Trophoblast cell (in vitro differentiated cells and primary cell): ENCODE data around the gene CGB1.
"Not testable (repeated sequence)": the region's sequence is repeated elsewhere in the genome, so short reads cannot be mapped to it uniquely, and the experiment has no call there.

Experiments used
- DNase-seq, 2 donors: peaks; one replicate each; pipeline ENCODE4 v3.0.0-alpha.2; 2016
- H2AFZ ChIP-seq: 2 replicates; pipeline ENCODE4 v1.6.1; 2013; ENCODE audit warnings: low read length, moderate library complexity, mild to moderate bottlenecking; ENCODE audit not compliant: insufficient read depth, poor library complexity
- H2AK5ac ChIP-seq: 2 replicates; pipeline ENCODE4 v1.6.1; 2013; ENCODE audit warnings: mild to moderate bottlenecking, low read length
- H2BK120ac ChIP-seq: 2 replicates; pipeline ENCODE4 v1.6.1; 2013; ENCODE audit warnings: low read length, mild to moderate bottlenecking, moderate library complexity; ENCODE audit not compliant: insufficient read depth, poor library complexity
- H2BK12ac ChIP-seq: 2 replicates; pipeline ENCODE4 v1.6.1; 2013; ENCODE audit warnings: mild to moderate bottlenecking, low read length, moderate library complexity
- H2BK5ac ChIP-seq: 2 replicates; pipeline ENCODE4 v1.6.1; 2013; ENCODE audit warnings: low read length, low read depth, moderate library complexity, mild to moderate bottlenecking; ENCODE audit not compliant: poor library complexity
- H3K14ac ChIP-seq: 2 replicates; pipeline ENCODE4 v1.6.1; 2013; ENCODE audit warnings: mild to moderate bottlenecking, low read length
- H3K18ac ChIP-seq: 2 replicates; pipeline ENCODE4 v1.6.1; 2013; ENCODE audit warnings: mild to moderate bottlenecking, low read length
- H3K23ac ChIP-seq: 2 replicates; pipeline ENCODE4 v1.6.1; 2013; ENCODE audit warnings: low read length
- H3K27ac ChIP-seq: 2 replicates; pipeline ENCODE4 v1.5.1; 2013; ENCODE audit warnings: low read depth, mild to moderate bottlenecking, inconsistent platforms, low read length, moderate library complexity
- H3K27me3 ChIP-seq: 2 replicates; pipeline ENCODE4 v1.6.1; 2013; ENCODE audit warnings: inconsistent platforms, mild to moderate bottlenecking, low read length, moderate library complexity; ENCODE audit not compliant: insufficient read depth
- H3K36me3 ChIP-seq, 2 experiments: 1 replicate in 1 of 2; 2 replicates in 1 of 2; pipeline ENCODE4 v1.6.1; 2013; ENCODE audit warnings: low read length in 2 of 2, mild to moderate bottlenecking in 2 of 2, moderate library complexity in 1 of 2; ENCODE audit not compliant: insufficient read depth in 2 of 2, control insufficient read depth in 1 of 2
- H3K4ac ChIP-seq: 2 replicates; pipeline ENCODE4 v1.6.1; 2013; ENCODE audit warnings: low read depth, mild to moderate bottlenecking, low read length, moderate library complexity
- H3K4me1 ChIP-seq, 2 experiments: 1 replicate in 1 of 2; 2 replicates in 1 of 2; pipeline ENCODE4 v1.6.1; 2013; ENCODE audit warnings: low read length in 2 of 2, mild to moderate bottlenecking in 2 of 2, moderate library complexity in 1 of 2; ENCODE audit not compliant: insufficient read depth in 2 of 2, control insufficient read depth in 1 of 2
- H3K4me2 ChIP-seq: 2 replicates; pipeline ENCODE4 v1.6.1; 2013; ENCODE audit warnings: inconsistent platforms, mild to moderate bottlenecking, low read length, moderate library complexity
- H3K4me3 ChIP-seq: 2 replicates; pipeline ENCODE4 v1.5.1; 2013; ENCODE audit warnings: mild to moderate bottlenecking, low read depth, low read length, inconsistent platforms
- H3K79me1 ChIP-seq: one replicate; pipeline ENCODE4 v1.6.1; 2013; ENCODE audit warnings: low read length
- H3K79me2 ChIP-seq: 2 replicates; pipeline ENCODE4 v1.6.1; 2013; ENCODE audit warnings: low read length, mild to moderate bottlenecking; ENCODE audit not compliant: control insufficient read depth, insufficient read depth, poor library complexity
- H3K9ac ChIP-seq: 2 replicates; pipeline ENCODE4 v1.6.1; 2013; ENCODE audit warnings: mild to moderate bottlenecking, low read length
- H3K9me3 ChIP-seq: 2 replicates; pipeline ENCODE4 v1.6.1; 2013; ENCODE audit warnings: low read depth, mild to moderate bottlenecking, control low read depth, inconsistent platforms, low read length; ENCODE audit not compliant: insufficient read depth
- H4K12ac ChIP-seq: 2 replicates; pipeline ENCODE4 v1.6.1; 2013; ENCODE audit warnings: low read depth, mild to moderate bottlenecking, low read length, moderate library complexity
- H4K8ac ChIP-seq: 2 replicates; pipeline ENCODE4 v1.6.1; 2013; ENCODE audit warnings: low read depth, mild to moderate bottlenecking, low read length, moderate library complexity
- H4K91ac ChIP-seq: one replicate; pipeline ENCODE4 v1.6.1; 2013; ENCODE audit warnings: low read depth, mild to moderate bottlenecking, low read length, moderate library complexity
- WGBS: extraction: QIAGEN DNeasy Blood & Tissue Kit; methylation state at CpG from one replicate; pipeline ENCODE4 v1.1.7; 2013; ENCODE audit warnings: missing lambda C conversion rate; ENCODE audit not compliant: insufficient read length, insufficient coverage; ENCODE audit errors: extremely low coverage; 5-methylcytosine and 5-hydroxymethylcytosine counted together

CGB1 gene

DNA sequence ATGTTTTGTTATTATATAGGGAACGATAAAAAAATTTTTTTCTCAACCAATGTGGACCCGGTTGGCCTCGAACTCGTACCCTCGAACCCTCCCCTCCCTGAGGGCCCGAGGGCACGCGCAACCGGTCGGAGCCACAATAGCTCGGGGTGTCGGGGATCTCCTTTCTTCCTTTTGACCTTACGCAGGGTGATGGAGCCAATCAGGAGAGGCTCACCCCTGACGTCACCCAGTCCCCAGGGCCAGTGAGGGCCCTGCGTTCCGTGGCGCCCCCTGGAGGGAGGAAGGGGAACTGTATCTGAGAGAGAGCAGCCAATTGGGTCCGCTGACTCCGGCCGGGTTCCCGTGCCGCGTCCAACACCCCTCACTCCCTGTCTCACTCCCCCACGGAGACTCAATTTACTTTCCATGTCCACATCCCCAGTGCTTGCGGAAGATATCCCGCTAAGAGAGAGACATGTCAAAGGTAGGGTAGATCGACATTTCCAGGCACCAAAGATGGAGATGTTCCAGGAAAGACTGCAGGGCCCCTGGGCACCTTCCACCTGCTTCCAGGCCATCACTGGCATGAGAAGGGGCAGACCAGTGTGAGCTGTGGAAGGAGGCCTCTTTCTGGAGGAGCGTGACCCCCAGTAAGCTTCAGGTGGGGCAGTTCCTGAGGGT, 4.9 kb downstream of the CGB1 start, which contains the start of gene CGB2:
Gene CGB2, plus strand, starts transcription at position 249 of the 660 bp plus-strand sequence. Its CDS starts 206 bp downstream, at position 455.
- not testable (repeated sequence) for H3K18ac ChIP-seq, H3K36me3 ChIP-seq, H4K12ac ChIP-seq, H3K4me1 ChIP-seq, H2BK5ac ChIP-seq, H3K4me3 ChIP-seq, H3K23ac ChIP-seq, DNase-seq, H2AK5ac ChIP-seq, H3K9me3 ChIP-seq, H2AFZ ChIP-seq, H2BK120ac ChIP-seq, H3K14ac ChIP-seq, H3K79me2 ChIP-seq, H3K79me1 ChIP-seq, H3K4me2 ChIP-seq, H4K8ac ChIP-seq, H2BK12ac ChIP-seq, H3K4ac ChIP-seq, H4K91ac ChIP-seq, H3K27ac ChIP-seq, H3K27me3 ChIP-seq, H3K9ac ChIP-seq
- WGBS: no CpG with 5 or more reads among the region's 28 CpGs

DNA sequence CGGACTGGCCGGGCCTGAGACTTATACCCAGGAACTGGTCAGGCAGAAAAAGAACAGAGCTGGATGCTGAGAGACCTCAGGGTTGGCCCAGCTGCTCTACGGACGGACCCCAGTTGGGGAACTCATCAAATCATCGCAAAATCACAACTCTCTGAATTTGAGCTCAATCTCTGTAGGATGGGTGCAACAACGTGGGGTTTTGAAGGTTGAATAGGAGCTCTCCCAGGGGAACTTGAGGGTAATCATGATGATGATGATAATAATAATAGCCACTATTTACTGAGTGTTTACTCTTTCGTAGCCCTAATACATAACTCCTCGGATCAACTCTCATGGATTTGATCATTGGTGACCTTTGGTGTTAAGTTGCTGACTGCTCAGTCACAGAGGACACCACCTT, 6.4 kb downstream of the CGB1 start:
- not testable (repeated sequence) for H3K79me1 ChIP-seq, H3K27me3 ChIP-seq, H3K27ac ChIP-seq, H3K4me2 ChIP-seq, H4K12ac ChIP-seq, H3K79me2 ChIP-seq, H3K23ac ChIP-seq, H2AFZ ChIP-seq, H3K36me3 ChIP-seq, H3K4me3 ChIP-seq, H3K9ac ChIP-seq, H3K9me3 ChIP-seq, H4K91ac ChIP-seq, H3K18ac ChIP-seq, H2AK5ac ChIP-seq, H3K14ac ChIP-seq, H2BK12ac ChIP-seq, DNase-seq, H3K4me1 ChIP-seq, H4K8ac ChIP-seq, H3K4ac ChIP-seq, H2BK5ac ChIP-seq, H2BK120ac ChIP-seq
- no CpG with 5 or more reads among the region's 8 CpGs for WGBS

DNA sequence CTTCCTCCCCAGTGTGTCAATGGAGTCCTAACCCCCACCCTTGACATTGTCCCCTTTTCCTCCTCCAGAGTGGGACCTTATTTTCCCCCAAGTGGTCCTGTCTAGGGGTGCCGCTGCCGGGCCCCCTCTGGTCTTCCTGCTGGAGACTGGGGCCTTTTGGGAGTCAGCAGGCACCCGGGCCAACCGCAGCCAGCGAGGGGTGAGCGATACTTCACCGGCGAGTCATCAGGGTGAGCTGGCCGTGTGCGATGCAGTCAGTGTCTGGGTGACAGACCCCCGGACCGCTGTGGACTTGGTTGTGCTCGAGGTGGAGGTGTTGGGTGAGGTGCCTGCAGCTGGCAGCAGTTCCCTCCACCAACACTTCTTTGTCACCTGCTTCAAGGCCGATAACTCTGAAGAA, 6.9 kb downstream of the CGB1 start:
- WGBS: no CpG with 5 or more reads among the region's 14 CpGs

DNA sequence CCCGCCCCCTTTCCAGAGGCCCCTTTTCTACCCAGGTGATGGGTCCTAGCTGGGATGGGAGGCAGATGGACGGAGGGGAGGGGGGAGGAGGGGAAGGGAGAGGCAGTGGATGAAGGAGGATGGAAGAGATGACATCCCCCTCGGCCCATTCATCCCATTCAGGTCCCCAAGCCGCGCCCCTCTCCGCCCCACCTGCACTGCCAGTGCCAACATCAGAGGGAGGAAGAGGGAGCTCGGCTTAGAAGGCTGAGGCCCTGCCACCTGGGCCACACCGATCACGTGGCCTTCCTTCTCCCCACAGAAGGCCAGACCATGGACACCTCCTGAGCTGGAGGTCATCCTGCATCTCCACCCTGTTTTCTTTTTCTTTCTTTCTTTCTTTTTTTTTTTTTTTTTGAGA, 8.0 kb downstream of the CGB1 start:
- H3K27ac ChIP-seq, H3K4me1 ChIP-seq, H3K23ac ChIP-seq, H3K36me3 ChIP-seq, H2AFZ ChIP-seq, H2BK12ac ChIP-seq, H2BK120ac ChIP-seq, H4K8ac ChIP-seq, H4K91ac ChIP-seq, H3K4me3 ChIP-seq, H3K27me3 ChIP-seq, H3K79me2 ChIP-seq, DNase-seq, H3K14ac ChIP-seq, H3K4me2 ChIP-seq, H3K4ac ChIP-seq, H3K79me1 ChIP-seq, H3K9me3 ChIP-seq, H3K18ac ChIP-seq, H3K9ac ChIP-seq, H2BK5ac ChIP-seq, H4K12ac ChIP-seq, H2AK5ac ChIP-seq: not testable (repeated sequence)
- no CpG with 5 or more reads among the region's 9 CpGs for WGBS

More for the DNA sequence above, 6.9 kb downstream of the CGB1 start:
- H3K27me3 ChIP-seq, DNase-seq, H3K23ac ChIP-seq, H3K4me1 ChIP-seq, H3K18ac ChIP-seq, H3K14ac ChIP-seq, H4K8ac ChIP-seq, H3K9me3 ChIP-seq, H3K27ac ChIP-seq, H3K79me1 ChIP-seq, H3K36me3 ChIP-seq, H3K4me3 ChIP-seq, H3K4me2 ChIP-seq, H4K12ac ChIP-seq, H2BK120ac ChIP-seq, H3K9ac ChIP-seq, H3K79me2 ChIP-seq, H4K91ac ChIP-seq, H3K4ac ChIP-seq, H2AFZ ChIP-seq, H2AK5ac ChIP-seq, H2BK12ac ChIP-seq, H2BK5ac ChIP-seq: not testable (repeated sequence)
